Right atrium auricular region (tissue), 2 donors: ENCODE measurements around the gene SEMA3B. TPM values are rescaled to one million over a fixed set of nuclear protein-coding genes. Genes with fewer than 3 reads are reported as not detected.

Experiments
- DNase-seq: peaks from one replicate; pipeline ENCODE4 v3.0.0-alpha.2; 2019; ENCODE audit warnings: low spot score
- H3K27ac ChIP-seq, 2 donors: fragments of 200-600 bp; sonication (generic); 1 replicate in 1 of 2; 2 replicates in 1 of 2; pipeline ENCODE4 v1.5.1; 2016 to 2019
- H3K27me3 ChIP-seq, 2 donors: fragments of 200-600 bp; sonication (generic); one replicate each; pipeline versions ENCODE4 v1.5.1 to v1.6.0; 2017 to 2019
- H3K36me3 ChIP-seq: fragments of 200-600 bp; sonication (generic); one replicate; pipeline ENCODE4 v1.5.1; 2016
- H3K4me1 ChIP-seq, 2 donors: fragments of 200-600 bp; sonication (generic); one replicate each; pipeline versions ENCODE4 v1.5.1 to v1.6.0; 2017 to 2019
- H3K4me3 ChIP-seq, 2 donors: fragments of 200-600 bp; sonication (generic); 1 replicate in 1 of 2; 2 replicates in 1 of 2; pipeline ENCODE4 v1.5.1; 2017 to 2019; ENCODE audit warnings: mild to moderate bottlenecking in 1 of 2, moderate library complexity in 1 of 2
- H3K9me3 ChIP-seq, 2 donors: fragments of 200-600 bp; sonication (generic); one replicate each; pipeline ENCODE4 v1.5.1; 2019
- CTCF ChIP-seq, 2 donors: fragments of 200-600 bp; sonication (generic); IDR thresholded peaks; one replicate each; pipeline ENCODE4 v1.5.1; 2019; ENCODE audit warnings: antibody characterized with exemption in 2 of 2
- microRNA-seq, 2 donors: library from miRNA; unstranded; fragments of <30 nt; microRNA quantifications; one replicate each; pipeline ENCODE4, GENCODE V29; 2016 to 2017; ENCODE audit warnings: borderline number of aligned reads in 2 of 2, borderline replicate concordance in 1 of 2
- total RNA-seq, 2 donors: library from RNA; depleted of rRNA; stranded (reverse); fragments of >200 nt; gene quantifications; one replicate each; pipeline ENCODE4 v1.1.0, GENCODE V29; 2016

Gene SEMA3B
- total RNA-seq, 2 donors from 2014 or later: 15.4 to 20.0 TPM

DNA sequence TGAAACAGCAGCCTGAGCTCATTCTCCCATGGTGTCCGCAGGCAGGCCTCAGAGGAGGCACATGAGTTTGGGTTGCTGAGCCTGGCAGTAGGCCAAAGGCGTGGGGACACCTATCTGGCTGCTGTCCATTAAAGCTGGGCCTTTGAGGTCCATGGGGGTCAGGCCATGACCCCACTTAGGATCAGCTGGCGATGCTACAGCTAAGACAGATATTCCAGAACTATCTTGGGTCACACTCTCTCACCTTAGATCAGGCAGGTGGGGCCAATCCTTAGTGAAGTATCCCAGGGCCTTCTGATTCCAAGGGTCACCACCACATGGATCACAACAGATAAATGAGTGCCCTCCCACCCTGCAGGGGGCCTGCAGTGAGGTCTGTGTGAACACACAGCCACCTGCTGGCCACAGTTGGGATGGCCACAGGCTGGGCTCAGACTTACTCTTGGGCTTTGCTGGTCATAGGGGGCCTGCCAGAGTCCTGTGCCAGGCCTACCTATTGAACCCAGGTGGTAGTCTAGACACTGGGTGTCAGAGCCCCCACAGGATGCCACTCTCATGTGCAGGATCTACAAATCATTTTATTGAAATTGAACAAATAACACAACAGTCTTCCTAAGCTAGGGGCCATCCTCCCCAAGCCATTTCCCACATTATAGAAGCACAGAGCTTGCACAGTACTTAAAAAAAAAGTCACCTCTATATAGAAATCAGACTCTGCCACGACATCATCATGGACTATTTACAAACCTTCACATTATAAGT lies 55.6 kb downstream of the SEMA3B start:
- H3K36me3 ChIP-seq: peaks cover 13% of the 10 kb centered on the region
- H3K4me1 ChIP-seq: peaks cover 0 to 77% of the 10 kb centered on the region in 2 donors
- H3K9me3 ChIP-seq: no peaks in the 10 kb centered on the region
- no peak overlapping the region for H3K4me3 ChIP-seq
- peak; percentile 76 for DNase-seq
- H3K27me3 ChIP-seq: no peaks in the 10 kb centered on the region
- TF ChIP-seq CTCF (IDR thresholded peaks at IDR 0.05): peak; percentile 80 to 91
- H3K27ac ChIP-seq: peak overlapping the region; percentile 93

- Histone ChIP-seq H3K4me3 (no peak overlapping the region), H3K36me3 (peaks cover 18% of the 10 kb centered on the region), H3K27me3 (no peaks in the 10 kb centered on the region), H3K27ac (peak overlapping the region; percentile 93), H3K9me3 (no peaks in the 10 kb centered on the region), H3K4me1 (peaks cover 0 to 71% of the 10 kb centered on the region in 2 donors)
- no peak for DNase-seq
- no peak for TF ChIP-seq CTCF (IDR thresholded peaks at IDR 0.05)
These were observed 56.1 kb downstream of the SEMA3B start for GRCh38 chr3:50325113-50325480.

- Histone ChIP-seq H3K4me1 (peaks cover 0 to 66% of the 10 kb centered on the region in 2 donors), H3K36me3 (peaks cover 24% of the 10 kb centered on the region), H3K9me3 (no peaks in the 10 kb centered on the region), H3K27me3 (no peaks in the 10 kb centered on the region), H3K27ac (peak overlapping the region in 1 of 2 donors; percentile 93), H3K4me3 (no peak overlapping the region)
- TF ChIP-seq CTCF (IDR thresholded peaks at IDR 0.05): no peak
- no peak for DNase-seq
These were observed 56.7 kb downstream of the SEMA3B start for GRCh38 chr3:50325497-50326181.

- no peaks in the 10 kb centered on the region for H3K27me3 ChIP-seq
- H3K9me3 ChIP-seq: no peaks in the 10 kb centered on the region
- peaks cover 29% of the 10 kb centered on the region for H3K36me3 ChIP-seq
- no peak overlapping the region for H3K4me3 ChIP-seq
- DNase-seq: no peak
- H3K4me1 ChIP-seq: peaks cover 0 to 66% of the 10 kb centered on the region in 2 donors
- H3K27ac ChIP-seq: peak overlapping the region in 1 of 2 donors; percentile 93
- no peak for TF ChIP-seq CTCF (IDR thresholded peaks at IDR 0.05)
These were observed 57.2 kb downstream of the SEMA3B start for GRCh38 chr3:50326182-50326541.

DNA sequence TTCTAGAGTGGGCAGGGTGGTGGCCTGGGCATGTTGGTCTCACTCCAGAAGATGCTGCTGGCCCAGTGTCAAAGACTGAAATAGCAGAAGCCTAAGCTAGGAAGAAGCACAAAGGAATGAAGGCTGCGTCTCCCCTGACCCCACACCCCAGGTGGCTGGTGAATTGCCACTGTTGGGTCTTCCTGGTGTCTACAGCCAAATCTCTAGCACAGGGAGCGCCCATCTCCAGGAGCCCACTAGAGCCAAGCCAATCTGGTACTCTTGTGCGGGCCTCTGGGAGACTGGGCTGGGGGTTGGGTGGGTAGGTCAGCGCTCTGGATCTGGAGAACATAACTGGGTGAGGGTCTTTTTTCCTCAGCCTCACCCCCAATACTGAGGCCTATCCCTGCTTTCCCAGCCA lies 58.2 kb downstream of the SEMA3B start:
- peaks cover 39% of the 10 kb centered on the region for H3K36me3 ChIP-seq
- no peaks in the 10 kb centered on the region for H3K27me3 ChIP-seq
- no peaks in the 10 kb centered on the region for H3K9me3 ChIP-seq
- DNase-seq: no peak
- no peak for TF ChIP-seq CTCF (IDR thresholded peaks at IDR 0.05)
- H3K4me3 ChIP-seq: peak overlapping the region; percentile 92 to 100
- H3K27ac ChIP-seq: peak overlapping the region in 1 of 2 donors; percentile 91
- peaks cover 0 to 63% of the 10 kb centered on the region in 2 donors for H3K4me1 ChIP-seq

Small RNA genes lying within 50 kb of the gene (microRNA-seq; reads per million reads assigned to microRNA genes)
- 0 reads per million in 2 donors for gene MIR5787

Other genes with a start within 250 kb of the SEMA3B start
- gene RBM5, start 180.2 kb upstream of the SEMA3B start, total RNA-seq: 10 to 100 TPM; 58.7 to 75.8 TPM
- 10 to 100 TPM in 1 of 2 donors, 1 to 10 TPM in 1; 6.3 to 18.7 TPM for gene SEMA3F, start 113.8 kb upstream of the SEMA3B start, total RNA-seq
- not detected for gene GNAT1, start 77.5 kb upstream of the SEMA3B start, total RNA-seq
- gene SLC38A3, start 63.9 kb upstream of the SEMA3B start, total RNA-seq: 1 to 10 TPM; 2.4 to 7.9 TPM
- gene GNAI2, start 32.9 kb upstream of the SEMA3B start, total RNA-seq: 100 to 1,000 TPM in 1 of 2 donors, 10 to 100 TPM in 1; 72.1 to 127 TPM
- gene LSMEM2, start 9.9 kb downstream of the SEMA3B start, total RNA-seq: 10 to 100 TPM in 1 of 2 donors, 1 to 10 TPM in 1; 9.0 to 10.6 TPM
- 10 to 100 TPM; 51.0 to 58.5 TPM for gene IFRD2, start 23.3 kb downstream of the SEMA3B start, total RNA-seq
- gene HYAL3, start 30.3 kb downstream of the SEMA3B start, total RNA-seq: 1 to 10 TPM in 1 of 2 donors, under 1 TPM in 1; 0.74 to 3.5 TPM
- gene NAA80, start 30.3 kb downstream of the SEMA3B start, total RNA-seq: 10 to 100 TPM in 1 of 2 donors, 1 to 10 TPM in 1; 9.0 to 10.7 TPM
- 10 to 100 TPM; 38.1 to 40.8 TPM for gene HYAL1, start 34.4 kb downstream of the SEMA3B start, total RNA-seq
- gene HYAL2, start 53.6 kb downstream of the SEMA3B start, total RNA-seq: 100 to 1,000 TPM; 129 to 198 TPM
- gene TUSC2, start 59.1 kb downstream of the SEMA3B start, total RNA-seq: 10 to 100 TPM; 23.4 to 29.6 TPM
- gene RASSF1, start 71.7 kb downstream of the SEMA3B start, total RNA-seq: 10 to 100 TPM; 18.6 to 25.9 TPM
- gene ZMYND10, start 76.6 kb downstream of the SEMA3B start, total RNA-seq: under 1 TPM; 0.26 to 0.31 TPM
- gene NPRL2, start 81.6 kb downstream of the SEMA3B start, total RNA-seq: 10 to 100 TPM; 12.5 to 20.3 TPM
- gene CYB561D2, start 81.7 kb downstream of the SEMA3B start, total RNA-seq: 10 to 100 TPM; 11.7 to 11.9 TPM
- gene TMEM115, start 90.4 kb downstream of the SEMA3B start, total RNA-seq: 10 to 100 TPM; 37.1 to 47.4 TPM
- 1 to 10 TPM; 3.7 to 6.2 TPM for gene CACNA2D2, start 234.5 kb downstream of the SEMA3B start, total RNA-seq